Measurements from ENCODE around the gene RGS19.

- TF ChIP-seq, protein P1, sequence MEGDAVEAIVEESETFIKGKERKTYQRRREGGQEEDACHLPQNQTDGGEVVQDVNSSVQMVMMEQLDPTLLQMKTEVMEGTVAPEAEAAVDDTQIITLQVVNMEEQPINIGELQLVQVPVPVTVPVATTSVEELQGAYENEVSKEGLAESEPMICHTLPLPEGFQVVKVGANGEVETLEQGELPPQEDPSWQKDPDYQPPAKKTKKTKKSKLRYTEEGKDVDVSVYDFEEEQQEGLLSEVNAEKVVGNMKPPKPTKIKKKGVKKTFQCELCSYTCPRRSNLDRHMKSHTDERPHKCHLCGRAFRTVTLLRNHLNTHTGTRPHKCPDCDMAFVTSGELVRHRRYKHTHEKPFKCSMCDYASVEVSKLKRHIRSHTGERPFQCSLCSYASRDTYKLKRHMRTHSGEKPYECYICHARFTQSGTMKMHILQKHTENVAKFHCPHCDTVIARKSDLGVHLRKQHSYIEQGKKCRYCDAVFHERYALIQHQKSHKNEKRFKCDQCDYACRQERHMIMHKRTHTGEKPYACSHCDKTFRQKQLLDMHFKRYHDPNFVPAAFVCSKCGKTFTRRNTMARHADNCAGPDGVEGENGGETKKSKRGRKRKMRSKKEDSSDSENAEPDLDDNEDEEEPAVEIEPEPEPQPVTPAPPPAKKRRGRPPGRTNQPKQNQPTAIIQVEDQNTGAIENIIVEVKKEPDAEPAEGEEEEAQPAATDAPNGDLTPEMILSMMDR (IDR thresholded peaks at IDR 0.05) = no peak
- TF ChIP-seq POLR2A (IDR thresholded peaks at IDR 0.05) (no peak), EP300 (IDR thresholded peaks at IDR 0.05) (no peak)
Measured at GRCh38 chr20:64032706-64033624, 46.4 kb downstream of the RGS19 start.
